HG02981 (cell line): ENCODE data around the gene SLC8B1.

ENCODE experiments used
- ATAC-seq: cut with Tn5 transposase; IDR thresholded peaks from one replicate; pipeline ENCODE4 v1.9.1; 2021; ENCODE audit warnings: mild to moderate bottlenecking, moderate library complexity; ENCODE audit not compliant: unreplicated experiment

Gene SLC8B1

DNA sequence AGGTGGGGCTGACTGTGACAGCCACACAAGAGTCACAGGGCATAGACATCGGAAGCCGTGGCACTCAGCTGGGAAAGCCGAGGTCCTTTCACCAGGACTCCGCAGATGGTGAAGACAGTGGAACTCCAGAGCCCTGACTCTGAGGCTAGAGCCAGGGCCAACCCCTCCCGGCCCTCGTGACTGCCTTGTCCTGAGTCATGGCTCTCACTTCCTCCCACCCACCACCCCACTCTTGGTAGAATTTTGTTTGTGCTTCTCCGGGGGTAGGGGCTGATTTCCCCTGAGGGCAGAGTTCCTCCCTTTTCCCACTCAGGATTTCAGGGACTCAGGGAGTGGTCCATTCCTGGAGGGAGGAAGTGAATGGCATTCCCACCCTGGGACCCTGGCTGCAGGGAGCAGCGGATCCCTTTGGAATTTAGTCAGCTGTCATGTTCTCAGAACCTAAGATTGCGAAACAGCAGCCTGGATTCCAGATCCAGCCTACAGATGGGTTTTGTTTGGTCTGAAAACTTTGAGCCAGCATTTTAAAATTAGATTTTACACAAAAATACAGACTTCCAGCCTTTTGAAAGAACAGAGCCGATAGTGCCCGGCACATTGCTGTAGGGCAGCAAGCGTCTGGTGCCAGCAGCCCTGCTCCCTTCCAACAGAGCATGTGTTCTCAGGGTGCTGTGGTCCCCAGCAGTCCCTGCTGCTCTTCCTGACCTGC lies 62.9 kb downstream of the SLC8B1 start:
- no peak for ATAC-seq

DNA sequence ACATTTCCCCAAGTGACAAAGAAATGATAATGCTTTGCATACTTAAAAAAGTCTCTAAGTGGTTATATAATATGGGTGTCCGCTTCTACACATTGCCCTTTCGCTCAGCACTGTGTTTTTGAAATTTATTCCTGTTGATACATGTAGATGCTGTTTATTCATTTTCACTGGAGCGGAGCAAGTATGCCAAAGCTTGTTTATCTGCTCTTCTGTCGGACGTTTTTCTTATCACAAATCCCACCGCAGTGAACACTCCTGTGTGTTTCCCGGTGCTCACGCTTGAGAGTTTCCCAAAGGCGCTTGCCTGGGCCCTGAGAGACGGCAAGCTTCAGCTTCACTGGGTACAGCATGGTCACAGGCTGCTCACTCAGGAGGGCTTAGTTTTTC lies 63.5 kb downstream of the SLC8B1 start:
- no peak for ATAC-seq

DNA sequence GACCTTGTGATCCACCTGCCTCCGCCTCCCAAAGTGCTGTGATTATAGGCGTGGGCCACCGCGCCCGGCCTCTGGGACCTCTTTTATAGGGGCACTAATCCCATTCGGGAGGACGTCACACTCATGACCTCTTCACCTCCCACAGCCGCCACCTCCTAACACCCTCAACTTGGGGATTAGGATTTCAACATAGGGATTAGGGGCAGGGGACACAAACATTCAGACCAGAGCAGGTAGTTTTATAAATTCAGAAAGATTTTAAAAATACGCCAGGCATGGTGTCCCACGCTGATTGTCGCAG lies 64.2 kb downstream of the SLC8B1 start:
- no peak for ATAC-seq

DNA sequence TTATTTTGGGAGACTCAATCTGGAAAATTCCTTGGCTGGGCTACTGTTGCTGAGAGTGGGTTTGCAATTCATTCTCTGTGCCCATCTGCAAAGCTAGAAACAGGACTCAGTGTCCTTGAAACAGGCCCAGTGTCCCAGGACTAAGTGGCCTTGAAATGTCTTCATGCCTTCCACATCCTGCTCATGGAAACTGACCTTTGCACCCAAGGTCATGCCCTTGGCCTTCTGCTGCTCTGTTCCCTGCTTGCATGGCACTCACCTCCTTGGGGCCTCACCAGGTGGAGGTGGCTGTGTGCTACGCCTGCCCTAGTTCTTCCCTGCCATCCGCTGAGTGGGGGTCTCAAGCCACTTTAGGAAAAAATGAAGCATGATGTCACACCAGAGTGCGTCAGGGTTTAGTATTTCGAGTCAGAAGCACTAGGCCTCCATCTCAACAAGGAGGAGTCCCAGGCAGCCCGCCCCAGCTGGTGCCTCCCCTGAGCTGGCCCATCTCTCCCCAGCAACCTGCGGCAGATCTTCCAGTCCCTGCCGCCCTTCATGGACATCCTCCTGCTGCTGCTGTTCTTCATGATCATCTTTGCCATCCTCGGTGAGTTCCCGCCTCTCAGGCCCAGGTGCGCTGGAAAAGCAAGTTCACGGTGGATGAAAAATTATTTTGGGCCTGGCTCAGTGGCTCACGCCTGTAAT lies 65.5 kb downstream of the SLC8B1 start:
- no peak for ATAC-seq

GRCh38 chr12:113268621-113269020 lies 66.3 kb downstream of the SLC8B1 start:
- no peak for ATAC-seq

DNA sequence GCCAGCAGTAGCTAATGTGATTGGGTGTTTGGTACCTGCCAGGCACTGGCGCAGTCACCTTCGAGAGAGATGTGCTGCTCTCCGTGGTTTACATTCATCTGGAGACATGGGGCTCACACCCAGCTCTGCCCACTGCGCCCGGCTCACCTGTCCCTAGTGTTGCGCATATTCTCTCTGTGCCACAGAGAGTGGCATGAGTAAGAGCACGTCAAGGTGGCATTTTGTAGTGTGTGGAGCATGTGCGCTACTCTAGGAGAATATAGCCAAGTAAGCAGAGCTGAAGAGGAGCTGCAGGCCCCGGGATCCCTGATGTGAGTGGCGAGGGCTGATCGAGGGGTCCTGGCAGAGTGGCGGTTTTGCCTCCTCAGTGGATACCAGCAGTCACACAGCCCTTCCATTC lies 66.8 kb downstream of the SLC8B1 start:
- no peak for ATAC-seq

- ATAC-seq: no peak
These were observed 67.3 kb downstream of the SLC8B1 start for GRCh38 chr12:113267621-113268020.

DNA sequence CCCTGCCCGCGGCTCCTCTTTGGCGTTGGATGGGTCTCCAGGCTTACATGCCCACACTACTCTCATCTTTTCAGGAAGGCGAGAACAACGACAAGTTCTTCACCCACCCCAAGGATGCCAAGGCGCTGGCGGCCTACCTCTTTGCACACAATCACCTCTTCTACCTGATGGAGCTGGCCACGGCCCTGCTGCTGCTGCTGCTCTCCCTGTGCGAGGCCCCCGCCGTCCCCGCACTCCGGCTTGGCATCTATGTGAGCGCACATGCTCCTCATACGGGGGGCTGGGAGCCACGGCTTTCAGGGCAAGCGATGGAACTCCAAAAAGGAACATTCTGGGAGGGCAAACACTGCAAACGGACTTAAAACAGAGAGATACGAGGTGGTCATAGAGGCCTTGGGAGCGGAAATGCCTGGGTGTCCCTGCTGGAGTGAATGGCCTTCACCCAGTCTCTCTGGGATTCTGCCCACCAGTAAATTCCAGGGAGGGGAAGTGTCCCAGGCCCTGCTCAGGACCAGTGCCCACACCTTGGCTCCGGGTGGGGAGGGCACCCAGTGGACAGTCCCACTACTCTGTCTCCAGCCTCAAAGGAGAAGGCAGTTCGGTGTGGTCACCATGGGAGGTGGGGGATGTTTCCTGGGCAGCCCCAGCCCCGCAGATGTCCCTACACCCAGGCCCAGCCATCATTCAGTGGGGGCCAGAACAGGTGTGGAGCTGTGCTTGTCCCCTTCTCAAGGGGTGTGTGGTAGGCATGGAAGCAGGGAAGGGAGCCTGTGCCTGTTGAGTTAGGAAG lies 68.6 kb downstream of the SLC8B1 start:
- ATAC-seq: no peak

- ATAC-seq: no peak
These were observed 71.4 kb downstream of the SLC8B1 start for GRCh38 chr12:113263431-113263963.

DNA sequence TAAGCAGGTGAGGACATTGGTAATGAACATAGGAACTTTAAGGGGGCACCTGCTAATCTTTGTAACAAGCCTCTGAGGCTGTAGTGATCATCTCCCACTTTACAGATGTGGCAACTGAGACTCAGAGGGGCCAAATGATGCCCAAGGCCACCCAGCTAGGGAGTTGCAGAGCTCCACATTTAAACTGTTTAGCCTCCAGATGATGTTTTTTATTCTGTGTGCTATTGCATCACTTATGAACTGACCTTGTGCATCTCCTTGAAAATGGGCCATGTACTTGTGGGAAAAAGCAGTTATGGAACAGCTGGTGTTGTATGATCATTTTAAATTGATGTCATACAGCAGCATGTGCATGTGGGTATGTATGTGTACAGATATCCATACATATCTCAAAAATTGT lies 72.2 kb downstream of the SLC8B1 start:
- no peak for ATAC-seq

GRCh38 chr12:113261847-113262470 lies 73.0 kb downstream of the SLC8B1 start:
- ATAC-seq: no peak

DNA sequence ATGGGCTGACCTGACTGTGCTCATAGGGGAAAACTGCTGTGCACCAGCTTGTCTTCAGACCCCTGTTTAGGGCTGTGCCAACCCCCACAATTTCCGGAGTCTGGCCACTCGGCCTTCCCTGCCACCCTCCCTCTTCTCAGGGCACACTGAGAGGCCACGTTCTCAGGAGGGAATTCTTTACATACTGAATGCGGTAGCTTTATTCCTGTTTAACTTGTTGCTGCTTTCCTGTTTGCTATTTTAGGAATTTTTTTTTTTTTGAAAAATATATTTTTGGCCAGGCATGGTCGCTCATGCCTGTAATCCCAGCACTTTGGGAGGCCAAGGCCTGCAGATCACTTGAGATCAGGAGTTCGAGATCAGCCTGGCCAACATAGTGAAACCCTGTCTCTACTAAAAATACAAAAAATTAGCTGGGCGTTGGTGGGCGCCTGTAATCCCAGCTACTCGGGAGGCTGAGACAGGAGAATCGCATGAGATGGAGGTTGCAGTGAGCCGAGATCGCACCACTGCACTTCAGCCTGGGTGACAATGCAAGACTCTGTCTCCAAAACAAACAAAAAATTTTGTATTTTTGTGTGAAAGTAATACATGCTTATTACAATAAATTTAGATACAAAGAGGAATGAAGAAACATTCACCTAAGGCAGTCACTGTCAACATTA lies 74.1 kb downstream of the SLC8B1 start:
- ATAC-seq: no peak

GRCh38 chr12:113260127-113260526 lies 74.8 kb downstream of the SLC8B1 start:
- no peak for ATAC-seq

DNA sequence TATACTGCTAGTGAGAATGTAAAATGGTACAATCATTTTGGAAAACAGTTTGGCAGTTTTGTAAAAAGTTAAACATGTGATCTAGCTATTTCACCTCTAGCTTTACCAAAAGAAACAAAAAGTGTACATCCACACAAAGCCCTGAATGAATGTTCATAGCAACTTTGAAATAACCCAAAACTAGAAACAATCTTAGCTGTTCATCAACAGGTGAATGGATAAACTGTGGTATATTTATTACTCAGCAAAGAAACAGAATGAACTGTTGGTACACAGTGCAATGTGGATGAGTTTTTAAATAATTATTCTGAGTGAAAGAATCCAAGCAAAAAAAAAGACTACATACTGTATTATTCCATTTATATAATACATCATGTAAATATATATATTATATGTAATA lies 77.3 kb downstream of the SLC8B1 start:
- ATAC-seq: no peak

DNA sequence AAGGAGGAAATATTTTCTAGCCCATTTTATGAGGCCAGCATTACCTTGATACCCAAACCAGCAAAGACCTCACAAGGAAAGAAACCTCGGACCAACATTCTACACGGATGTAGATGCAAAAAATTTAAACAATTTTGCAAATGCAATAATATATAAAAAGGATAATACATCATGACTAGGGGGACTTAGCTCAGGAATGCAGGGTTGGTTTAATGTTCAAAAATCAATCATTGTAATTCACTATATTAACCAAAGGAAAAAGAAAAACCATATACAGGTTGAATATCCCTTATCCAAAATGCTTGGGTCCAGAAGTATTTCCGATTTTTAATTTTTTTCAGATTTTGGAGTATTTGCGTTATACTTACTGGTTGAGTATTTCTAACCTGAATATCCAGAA lies 80.6 kb downstream of the SLC8B1 start:
- no peak for ATAC-seq

- no peak for ATAC-seq
These were observed 81.2 kb downstream of the SLC8B1 start for GRCh38 chr12:113253532-113254285.

DNA sequence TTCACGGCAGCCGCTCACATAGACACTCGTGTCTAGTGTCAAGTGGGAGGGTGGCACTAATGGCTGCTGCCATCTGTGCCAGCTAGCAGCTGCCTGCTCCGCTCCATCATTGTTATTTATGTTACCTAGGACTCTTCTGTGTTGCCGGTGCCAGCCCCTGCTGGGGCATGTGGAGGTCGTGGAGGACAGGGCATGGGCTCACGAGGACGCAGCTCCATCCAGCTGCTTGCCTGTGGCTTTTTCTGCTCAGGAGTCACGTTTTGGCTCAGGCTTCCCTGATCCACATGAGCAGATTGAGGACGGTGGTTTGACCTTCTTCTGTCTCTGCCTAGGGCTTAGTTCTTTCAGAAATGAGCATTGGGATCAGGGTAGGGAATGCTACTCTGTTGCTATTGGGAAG lies 82.4 kb downstream of the SLC8B1 start:
- ATAC-seq: no peak

DNA sequence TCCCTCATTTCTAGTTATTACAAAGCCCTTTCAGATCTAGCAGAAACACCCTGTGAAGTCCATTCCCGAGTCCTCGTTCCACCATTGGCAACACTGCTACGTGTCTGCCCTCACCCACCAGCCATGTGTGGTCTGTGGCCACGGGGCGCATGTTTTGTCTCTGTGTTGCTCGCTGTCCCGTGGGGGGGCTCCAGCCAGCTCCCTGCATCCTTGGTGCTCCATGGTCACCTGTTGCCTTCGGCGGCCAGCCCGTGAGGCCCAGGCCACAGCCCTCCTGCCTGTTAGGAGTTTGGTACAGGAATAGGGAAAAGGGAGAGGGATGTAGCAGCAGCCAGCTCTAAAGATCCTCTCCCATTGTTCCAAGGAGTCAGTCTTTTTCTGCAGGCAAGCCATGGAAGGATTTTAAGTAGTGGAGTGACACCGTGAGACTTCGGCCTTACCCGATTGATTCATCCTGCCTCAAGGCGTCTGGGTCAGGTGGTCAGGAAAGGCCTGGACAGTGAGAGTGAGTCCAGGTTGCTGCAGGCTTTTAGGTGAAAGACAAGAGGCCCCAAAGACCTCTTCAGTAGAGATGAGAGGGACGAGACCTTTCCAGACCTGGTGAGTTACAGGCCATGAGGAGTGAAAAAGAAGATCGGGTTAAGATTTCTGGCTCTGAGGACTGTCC lies 83.4 kb downstream of the SLC8B1 start:
- ATAC-seq: no peak

DNA sequence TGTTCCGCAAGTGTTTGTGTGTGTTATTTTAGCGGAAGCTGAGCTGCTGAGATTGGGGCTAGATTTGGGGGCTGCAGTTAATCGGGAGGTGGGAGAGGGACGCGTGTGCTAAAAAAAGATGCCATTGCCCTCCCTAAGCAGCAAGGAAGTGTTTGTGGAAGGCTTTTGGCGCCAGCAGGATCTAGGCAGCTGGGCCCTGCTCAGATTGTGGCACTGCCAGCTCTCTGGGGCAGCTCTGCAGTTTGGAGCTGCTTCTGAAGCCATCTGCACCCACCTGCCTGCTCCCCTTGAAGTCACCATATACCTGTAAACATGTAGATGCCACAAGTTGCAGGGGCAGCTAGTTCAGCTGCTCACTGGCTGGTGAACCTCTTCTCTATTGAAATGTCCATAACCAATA lies 84.9 kb downstream of the SLC8B1 start:
- ATAC-seq: no peak

DNA sequence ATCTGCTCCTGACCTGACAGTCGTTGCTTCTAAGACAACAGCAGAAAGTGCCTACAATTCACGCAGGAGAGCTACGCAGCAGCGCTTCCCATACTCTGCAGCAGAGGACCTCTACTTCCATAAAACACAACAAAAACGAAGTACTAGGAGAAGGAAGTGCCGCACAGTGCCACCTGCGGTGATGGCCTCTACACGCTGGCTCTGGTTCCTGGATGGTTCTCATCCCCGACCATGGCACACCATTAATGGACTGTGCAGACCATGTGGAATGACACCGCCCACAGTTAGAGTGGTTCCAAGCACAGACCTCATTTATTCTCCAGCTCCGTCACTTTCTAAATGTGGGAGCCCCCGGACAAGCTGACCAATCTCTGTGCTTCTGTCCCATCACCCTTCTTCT lies 85.4 kb downstream of the SLC8B1 start:
- ATAC-seq: no peak
